ENCODE results near the gene BEND3.

BEND3 gene

DNA sequence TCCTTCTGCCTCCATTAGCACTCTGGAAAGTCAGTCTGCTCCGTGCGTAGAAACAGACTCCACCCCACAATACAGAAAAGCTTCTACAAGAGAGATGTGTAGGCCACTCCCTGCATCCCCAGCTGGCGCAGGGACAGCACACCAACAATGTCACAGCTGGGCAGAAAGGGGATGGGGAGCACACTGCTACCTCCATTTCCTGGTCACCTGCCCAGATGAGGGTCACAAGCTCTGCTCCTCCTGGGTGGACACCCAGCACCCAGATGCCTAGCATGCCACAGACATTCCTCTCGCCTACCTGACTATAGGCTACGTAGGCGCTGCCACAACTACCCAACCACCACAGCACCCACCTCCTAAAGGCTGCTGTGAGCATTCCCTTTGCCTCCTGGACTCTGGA, 12.2 kb downstream of the BEND3 start:
- TF ChIP-seq FOXP2 (optimal IDR thresholded peaks at IDR 0.05; ENCODE audit: borderline replicate concordance, extremely low read depth, extremely low read length, insufficient read depth), result no peak
- TF ChIP-seq TAF1 (IDR thresholded peaks at IDR 0.05; ENCODE audit: borderline replicate concordance, insufficient read depth, low read length), result no peak
- no peak for TF ChIP-seq POLR2AphosphoS5 (IDR thresholded peaks at IDR 0.05; ENCODE audit: low read depth, low read length)

DNA sequence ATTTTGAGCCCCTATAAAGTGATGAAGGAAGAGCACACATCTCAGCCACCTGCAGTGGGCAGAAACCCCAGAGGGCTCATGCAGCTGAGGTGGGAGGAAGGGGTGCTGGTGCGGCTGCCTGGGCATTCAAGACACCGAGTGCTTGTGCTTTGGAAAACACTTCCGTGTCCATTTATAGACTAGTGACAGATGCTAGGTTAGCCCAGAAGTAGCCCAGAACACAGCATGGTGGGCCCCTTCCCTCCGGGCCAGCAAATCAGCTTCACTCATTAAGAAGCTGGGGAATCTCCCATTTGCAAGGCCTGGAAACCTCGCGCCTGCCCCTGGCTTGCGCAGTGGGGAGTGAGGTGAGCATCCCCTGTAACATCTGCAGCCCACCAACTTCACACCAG, 12.9 kb downstream of the BEND3 start:
- TF ChIP-seq FOXP2 (optimal IDR thresholded peaks at IDR 0.05; ENCODE audit: borderline replicate concordance, extremely low read depth, extremely low read length, insufficient read depth) (no peak), POLR2AphosphoS5 (IDR thresholded peaks at IDR 0.05; ENCODE audit: low read depth, low read length) (no peak), SIN3A (IDR thresholded peaks at IDR 0.05; ENCODE audit: borderline replicate concordance, insufficient read depth, low read length) (no peak), TAF1 (IDR thresholded peaks at IDR 0.05; ENCODE audit: borderline replicate concordance, insufficient read depth, low read length) (no peak)
- TF ChIP-seq, protein P1, sequence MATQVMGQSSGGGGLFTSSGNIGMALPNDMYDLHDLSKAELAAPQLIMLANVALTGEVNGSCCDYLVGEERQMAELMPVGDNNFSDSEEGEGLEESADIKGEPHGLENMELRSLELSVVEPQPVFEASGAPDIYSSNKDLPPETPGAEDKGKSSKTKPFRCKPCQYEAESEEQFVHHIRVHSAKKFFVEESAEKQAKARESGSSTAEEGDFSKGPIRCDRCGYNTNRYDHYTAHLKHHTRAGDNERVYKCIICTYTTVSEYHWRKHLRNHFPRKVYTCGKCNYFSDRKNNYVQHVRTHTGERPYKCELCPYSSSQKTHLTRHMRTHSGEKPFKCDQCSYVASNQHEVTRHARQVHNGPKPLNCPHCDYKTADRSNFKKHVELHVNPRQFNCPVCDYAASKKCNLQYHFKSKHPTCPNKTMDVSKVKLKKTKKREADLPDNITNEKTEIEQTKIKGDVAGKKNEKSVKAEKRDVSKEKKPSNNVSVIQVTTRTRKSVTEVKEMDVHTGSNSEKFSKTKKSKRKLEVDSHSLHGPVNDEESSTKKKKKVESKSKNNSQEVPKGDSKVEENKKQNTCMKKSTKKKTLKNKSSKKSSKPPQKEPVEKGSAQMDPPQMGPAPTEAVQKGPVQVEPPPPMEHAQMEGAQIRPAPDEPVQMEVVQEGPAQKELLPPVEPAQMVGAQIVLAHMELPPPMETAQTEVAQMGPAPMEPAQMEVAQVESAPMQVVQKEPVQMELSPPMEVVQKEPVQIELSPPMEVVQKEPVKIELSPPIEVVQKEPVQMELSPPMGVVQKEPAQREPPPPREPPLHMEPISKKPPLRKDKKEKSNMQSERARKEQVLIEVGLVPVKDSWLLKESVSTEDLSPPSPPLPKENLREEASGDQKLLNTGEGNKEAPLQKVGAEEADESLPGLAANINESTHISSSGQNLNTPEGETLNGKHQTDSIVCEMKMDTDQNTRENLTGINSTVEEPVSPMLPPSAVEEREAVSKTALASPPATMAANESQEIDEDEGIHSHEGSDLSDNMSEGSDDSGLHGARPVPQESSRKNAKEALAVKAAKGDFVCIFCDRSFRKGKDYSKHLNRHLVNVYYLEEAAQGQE (IDR thresholded peaks at IDR 0.05; ENCODE audit: insufficient read depth in 1 of 2, low read depth in 2 of 2, low read length in 2 of 2), result no peak

DNA sequence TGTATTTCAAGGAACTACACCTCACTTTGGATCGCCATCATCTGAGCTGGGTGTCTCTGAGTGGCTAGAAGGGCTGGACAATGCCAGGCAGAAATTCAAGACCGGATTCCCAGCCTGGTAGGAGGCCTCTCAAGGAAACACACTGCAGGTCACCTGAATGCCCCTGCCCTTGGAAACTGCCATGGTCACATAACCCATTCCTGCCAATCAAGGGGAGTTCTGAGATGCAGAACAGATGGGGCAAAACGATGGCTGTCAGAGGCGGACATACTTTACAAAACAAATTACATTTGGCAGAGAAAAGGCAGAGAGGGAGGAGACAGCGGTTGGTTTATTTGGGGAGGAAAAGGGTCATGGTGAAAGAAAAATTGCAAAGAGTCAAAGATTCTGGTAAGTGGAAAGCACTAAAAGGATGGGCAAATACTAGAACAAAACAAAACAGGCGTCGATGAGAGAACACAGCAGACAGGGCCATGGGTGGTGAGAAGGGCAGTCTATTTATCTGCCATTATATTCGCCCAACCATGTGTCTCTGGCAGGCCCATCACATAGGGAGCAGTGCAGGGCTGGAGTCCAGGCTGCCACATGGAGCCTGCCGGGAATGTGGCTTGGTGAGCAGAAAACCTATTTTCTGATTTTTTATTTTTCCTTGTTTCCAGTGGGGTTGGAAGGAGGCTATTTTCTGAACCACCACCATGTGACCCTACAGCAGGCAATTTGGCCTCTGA, 13.5 kb downstream of the BEND3 start:
- TF ChIP-seq SIN3A (IDR thresholded peaks at IDR 0.05; ENCODE audit: borderline replicate concordance, insufficient read depth, low read length), result no peak
- TF ChIP-seq POLR2AphosphoS5 (IDR thresholded peaks at IDR 0.05; ENCODE audit: low read depth, low read length), result no peak
- no peak for TF ChIP-seq TAF1 (IDR thresholded peaks at IDR 0.05; ENCODE audit: borderline replicate concordance, insufficient read depth, low read length)

DNA sequence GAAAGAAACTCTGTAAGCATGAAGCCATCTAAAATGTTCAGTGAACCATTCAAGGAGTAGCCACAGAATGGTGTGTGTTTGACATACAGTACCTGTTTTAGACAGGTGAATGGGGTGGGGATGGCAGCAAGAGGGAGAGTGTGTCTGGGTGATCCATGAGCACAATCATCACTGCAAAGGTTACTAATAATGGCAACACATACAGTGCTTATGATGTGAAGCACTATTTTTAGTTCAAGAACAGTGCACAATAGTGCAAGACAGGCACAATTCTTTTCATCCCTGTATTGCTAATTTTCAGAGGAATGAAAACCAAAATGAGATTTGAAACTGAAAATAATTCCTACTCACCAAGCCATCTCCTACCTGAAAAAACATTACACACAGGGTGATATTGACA, 14.1 kb downstream of the BEND3 start:
- TF ChIP-seq, protein P1 (IDR thresholded peaks at IDR 0.05; ENCODE audit: insufficient read depth in 1 of 2, low read depth in 2 of 2, low read length in 2 of 2), result no peak
- TF ChIP-seq SIN3A (IDR thresholded peaks at IDR 0.05; ENCODE audit: borderline replicate concordance, insufficient read depth, low read length), result no peak
- no peak for TF ChIP-seq TAF1 (IDR thresholded peaks at IDR 0.05; ENCODE audit: borderline replicate concordance, insufficient read depth, low read length)
- TF ChIP-seq POLR2AphosphoS5 (IDR thresholded peaks at IDR 0.05; ENCODE audit: low read depth, low read length), result no peak
- no peak for TF ChIP-seq FOXP2 (optimal IDR thresholded peaks at IDR 0.05; ENCODE audit: borderline replicate concordance, extremely low read depth, extremely low read length, insufficient read depth)

DNA sequence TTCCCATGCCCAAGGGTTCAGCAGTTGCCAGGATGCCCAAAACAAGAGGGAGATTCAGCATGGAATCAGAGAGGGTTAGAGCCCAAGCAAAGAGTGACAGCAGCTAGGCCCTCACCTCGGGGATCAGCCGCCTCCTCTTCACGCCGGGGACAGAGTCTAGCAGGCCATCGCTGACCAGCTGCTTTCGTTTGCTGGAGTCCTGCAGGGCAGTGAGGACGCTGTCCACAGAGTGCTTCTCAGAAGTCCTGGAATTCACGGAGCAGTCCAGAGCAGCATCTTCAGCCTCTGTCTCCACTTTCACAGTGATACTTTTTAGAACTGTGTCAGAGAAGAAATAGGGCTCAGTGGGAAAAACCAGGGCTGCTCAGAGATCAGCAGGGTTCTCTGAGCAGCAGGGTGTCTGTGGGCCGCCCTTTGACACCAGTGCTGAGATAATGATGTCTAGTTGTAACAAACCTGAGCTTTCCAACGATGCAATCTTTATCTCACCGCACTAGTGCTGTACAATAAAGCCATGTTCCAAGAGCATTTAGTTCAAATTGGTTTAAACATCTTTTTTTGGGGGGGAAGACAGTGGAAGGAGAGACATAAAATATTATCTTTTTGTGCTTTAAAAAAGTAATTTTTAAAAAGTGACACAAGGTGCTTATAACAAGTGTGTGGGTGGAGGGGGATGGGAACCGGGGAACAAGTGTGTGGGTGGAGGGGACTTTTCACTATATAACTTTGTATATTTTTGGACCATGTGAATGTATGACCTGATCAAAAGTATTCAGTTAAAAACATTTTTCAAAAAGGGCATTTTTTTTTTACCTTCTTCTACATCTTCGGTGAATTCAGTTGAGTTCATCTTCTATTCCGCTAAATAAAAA, 16.6 kb downstream of the BEND3 start:
- no peak for TF ChIP-seq FOXP2 (optimal IDR thresholded peaks at IDR 0.05; ENCODE audit: borderline replicate concordance, extremely low read depth, extremely low read length, insufficient read depth)

DNA sequence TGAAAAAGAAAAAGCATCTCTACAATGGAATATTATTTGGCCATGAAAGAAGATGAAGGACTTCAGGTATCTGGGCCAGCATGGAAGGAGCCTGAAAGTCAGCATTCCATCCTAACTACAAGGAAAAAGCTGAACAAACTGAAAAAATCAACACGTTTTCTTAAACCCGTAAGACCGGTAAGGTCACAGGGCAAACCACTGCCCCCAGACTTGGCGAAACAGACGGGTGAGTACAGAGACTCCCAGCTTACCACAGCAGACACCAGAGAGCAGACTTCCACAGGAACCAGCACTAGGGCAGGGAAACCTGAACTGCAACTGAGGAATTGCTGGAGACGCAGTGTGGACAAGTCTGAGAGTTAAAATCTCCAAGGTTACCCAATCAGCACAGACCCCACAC, 31.4 kb downstream of the BEND3 start:
- TF ChIP-seq FOXP2 (optimal IDR thresholded peaks at IDR 0.05; ENCODE audit: borderline replicate concordance, extremely low read depth, extremely low read length, insufficient read depth) (no peak), POLR2AphosphoS5 (IDR thresholded peaks at IDR 0.05; ENCODE audit: low read depth, low read length) (no peak), SIN3A (IDR thresholded peaks at IDR 0.05; ENCODE audit: borderline replicate concordance, insufficient read depth, low read length) (no peak), TAF1 (IDR thresholded peaks at IDR 0.05; ENCODE audit: borderline replicate concordance, insufficient read depth, low read length) (no peak)
- TF ChIP-seq, protein P1 (IDR thresholded peaks at IDR 0.05; ENCODE audit: insufficient read depth in 1 of 2, low read depth in 2 of 2, low read length in 2 of 2), result no peak

All from PFSK-1 (cell line).